ENCODE results near the gene RPL15. TPM values are rescaled to one million over a fixed set of nuclear protein-coding genes. Genes with fewer than 3 reads are reported as not detected.
A peak's percentile ranks its signal among the peaks of the same experiment; 100 is the strongest.

The RPL15 gene
- total and polyA plus RNA-seq, 11 donors = 834 to 3,123 (median 1,014) TPM

DNA sequence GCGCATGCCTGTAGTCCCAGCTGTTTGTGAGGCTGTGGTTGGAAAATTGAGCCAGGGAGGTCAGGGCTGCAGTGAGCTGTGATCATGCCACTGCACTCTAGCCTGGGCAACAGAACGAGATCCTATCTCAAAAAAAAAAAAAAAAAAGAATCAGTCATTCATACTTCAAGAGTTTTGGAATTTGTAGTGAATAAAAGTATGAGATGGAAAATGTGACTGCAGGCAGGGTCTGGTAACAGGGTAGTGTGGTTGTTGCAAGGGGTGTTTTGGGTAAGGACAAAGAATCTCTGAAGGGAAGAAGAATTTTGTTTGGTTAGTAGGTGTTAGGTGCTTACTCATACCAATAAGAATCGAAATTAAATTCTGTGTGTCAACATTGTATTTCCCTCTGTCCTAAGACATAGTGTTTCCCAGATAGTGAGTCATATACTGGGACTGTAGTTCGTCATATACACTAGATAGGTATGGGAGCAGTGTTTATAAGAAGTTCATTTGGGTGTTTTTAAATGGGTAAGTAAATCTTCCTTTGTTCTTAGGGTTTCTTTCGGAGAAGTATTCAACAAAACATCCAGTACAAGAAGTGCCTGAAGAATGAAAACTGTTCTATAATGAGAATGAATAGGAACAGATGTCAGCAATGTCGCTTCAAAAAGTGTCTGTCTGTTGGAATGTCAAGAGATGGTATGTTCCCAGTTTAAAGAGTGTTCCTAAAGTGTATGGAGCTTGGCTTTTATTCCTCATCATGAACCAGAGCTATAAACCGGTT, 42.4 kb downstream of the RPL15 start:
- H3K4me3 ChIP-seq = no peak overlapping the region
- peak overlapping the region in 1 of 12 donors; percentile 39 for H3K27ac ChIP-seq
- H3K4me1 ChIP-seq = peaks cover 0 to 37% (median 11%) of the 10 kb centered on the region in 12 donors
- DNase-seq (no peak), ATAC-seq (peak in 1 of 4 donors; percentile 36)
- H3K9me3 ChIP-seq = no peaks in the 10 kb centered on the region
- intact Hi-C loops (cut with DNase I) = no loop called here
- H3K27me3 ChIP-seq = no peaks in the 10 kb centered on the region
- no peak for TF ChIP-seq CTCF (IDR thresholded peaks at IDR 0.05)
- no peak for TF ChIP-seq POLR2A (IDR thresholded peaks at IDR 0.05)
- H3K36me3 ChIP-seq = peaks cover 0 to 96% (median 65%) of the 10 kb centered on the region in 9 donors
- WGBS, 4 donors = 71 to 77% (median 72%) methylated on average over 7 of the region's 7 CpGs

- Histone ChIP-seq H3K4me3 (no peak overlapping the region), H3K4me1 (peaks cover 0 to 28% (median 4%) of the 10 kb centered on the region in 12 donors), H3K27ac (peak overlapping the region in 1 of 12 donors; percentile 39), H3K36me3 (peaks cover 0 to 96% (median 69%) of the 10 kb centered on the region in 9 donors), H3K9me3 (no peaks in the 10 kb centered on the region), H3K27me3 (no peaks in the 10 kb centered on the region)
- intact Hi-C loops (cut with DNase I) = no loop called here
- TF ChIP-seq POLR2A (IDR thresholded peaks at IDR 0.05) = no peak
- TF ChIP-seq CTCF (IDR thresholded peaks at IDR 0.05) = no peak
- ATAC-seq = no peak
- no peak for DNase-seq
- WGBS, 4 donors = 66 to 75% (median 71%) methylated on average over 1 of the region's 1 CpG
Measured at GRCh38 chr3:23960649-23961048, 43.7 kb downstream of the RPL15 start.

DNA sequence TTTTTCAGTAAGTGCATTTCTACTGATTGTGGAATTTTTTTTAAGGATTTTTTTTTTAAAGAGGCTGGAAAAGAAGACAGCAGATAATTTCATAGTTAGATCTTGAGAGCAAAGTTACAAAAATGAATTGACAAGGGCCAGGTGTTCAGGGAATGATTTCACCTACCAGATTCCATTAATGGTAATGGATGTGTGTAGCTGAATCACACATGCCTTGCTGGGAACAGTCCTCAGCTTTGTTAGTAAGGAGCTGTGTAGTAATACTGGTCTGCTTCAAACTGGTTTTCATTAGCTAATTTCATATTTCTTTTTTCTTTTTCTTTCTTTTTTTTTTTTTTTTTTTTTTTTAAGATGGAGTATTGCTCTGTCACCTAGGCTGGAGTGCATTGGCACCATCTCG, 44.1 kb downstream of the RPL15 start:
- intact Hi-C loops (cut with DNase I) = no loop called here
- no peaks in the 10 kb centered on the region for H3K9me3 ChIP-seq
- H3K27me3 ChIP-seq = no peaks in the 10 kb centered on the region
- ATAC-seq (no peak), DNase-seq (no peak)
- no peak for TF ChIP-seq CTCF (IDR thresholded peaks at IDR 0.05)
- TF ChIP-seq POLR2A (IDR thresholded peaks at IDR 0.05) = no peak
- no peak overlapping the region for H3K27ac ChIP-seq
- H3K4me1 ChIP-seq = peaks cover 0 to 28% (median 4%) of the 10 kb centered on the region in 12 donors
- WGBS, 4 donors = 95 to 100% (median 98%) methylated on average over 1 of the region's 1 CpG
- peaks cover 0 to 96% (median 69%) of the 10 kb centered on the region in 9 donors for H3K36me3 ChIP-seq
- H3K4me3 ChIP-seq = no peak overlapping the region

- H3K36me3 ChIP-seq = peaks cover 0 to 96% (median 78%) of the 10 kb centered on the region in 9 donors
- H3K9me3 ChIP-seq = no peaks in the 10 kb centered on the region
- no peak overlapping the region for H3K4me3 ChIP-seq
- DNase-seq = no peak
- no peak for TF ChIP-seq POLR2A (IDR thresholded peaks at IDR 0.05)
- TF ChIP-seq CTCF (IDR thresholded peaks at IDR 0.05) = no peak
- peaks cover 0 to 36% (median 7%) of the 10 kb centered on the region in 12 donors for H3K4me1 ChIP-seq
- no peak overlapping the region for H3K27ac ChIP-seq
- no peaks in the 10 kb centered on the region for H3K27me3 ChIP-seq
- no peak for ATAC-seq
- intact Hi-C loops (cut with DNase I) = no loop called here
- WGBS, 4 donors = 93 to 97% (median 95%) methylated on average over 5 of the region's 5 CpGs
Measured at GRCh38 chr3:23961913-23962312, 45.0 kb downstream of the RPL15 start.
